ENCODE data around the gene SF3B1.

GRCh38 chr2:197450465-197450864 is 15.6 kb upstream of the SF3B1 start:
- no peak for TF ChIP-seq POLR2AphosphoS5 (IDR thresholded peaks at IDR 0.05; ENCODE audit: borderline replicate concordance, low read depth, low read length)
- no peak for TF ChIP-seq EZH2 (IDR thresholded peaks at IDR 0.05)
- no peak for TF ChIP-seq FOXP2 (optimal IDR thresholded peaks at IDR 0.05; ENCODE audit: control extremely low read depth, extremely low read length, insufficient read depth)

All from SK-N-MC (cell line).